HepG2 (cell line): ENCODE results near the gene TSSK3. TPM values are rescaled to one million over a fixed set of nuclear protein-coding genes. Genes with fewer than 3 reads are reported as not detected.
A peak's percentile ranks its signal among the peaks of the same experiment; 100 is the strongest.

Experiments used
- HCFC1 ChIP-seq: fragments of 150-350 bp; IDR thresholded peaks from 2 replicates; pipeline ENCODE4 v1.6.1; 2014; ENCODE audit warnings: low read depth, low read length
- IRF2 ChIP-seq: IDR thresholded peaks from 2 replicates; pipeline ENCODE4 v1.6.1; 2018; ENCODE audit warnings: missing genetic modification reagents, missing compliant biosample characterization
- MBNL3 ChIP-seq: fragments of 250-450 bp; sonication (Bioruptor Pico); conservative IDR thresholded peaks from 2 replicates; pipeline ENCODE4 v1.8.0; 2022; ENCODE audit warnings: mild to moderate bottlenecking, inconsistent platforms
- MLXIP ChIP-seq: sonication (generic); formaldehyde crosslinking; IDR thresholded peaks from 2 replicates; pipeline ENCODE4 v1.9.0; 2021; ENCODE audit warnings: missing genetic modification reagents, borderline replicate concordance
- RFXANK ChIP-seq: IDR thresholded peaks from 2 replicates; pipeline ENCODE4 v1.6.1; 2016
- U2AF1 ChIP-seq: fragments of 200-400 bp; formaldehyde crosslinking; optimal IDR thresholded peaks from 2 replicates; pipeline ENCODE3; 2017; ENCODE audit warnings: mild to moderate bottlenecking, low read depth, low read length
- ZBTB38 ChIP-seq: sonication (generic); formaldehyde crosslinking; IDR thresholded peaks from 2 replicates; pipeline ENCODE4 v1.5.1; 2020; ENCODE audit warnings: mild to moderate bottlenecking, missing genetic modification reagents
- ZBTB44 ChIP-seq: sonication (generic); formaldehyde crosslinking; IDR thresholded peaks from 2 replicates; pipeline ENCODE4 v1.4.0; 2020; ENCODE audit warnings: missing genetic modification reagents
- ZFAT ChIP-seq: sonication (generic); formaldehyde crosslinking; conservative IDR thresholded peaks from 2 replicates; pipeline ENCODE4 v1.8.1; 2023; ENCODE audit warnings: missing genetic modification reagents, inconsistent platforms
- ZNF318 ChIP-seq: sonication (generic); formaldehyde crosslinking; IDR thresholded peaks from 2 replicates; pipeline ENCODE4 v1.4.0; 2020; ENCODE audit warnings: mild to moderate bottlenecking, missing genetic modification reagents
- ZNF547 ChIP-seq: sonication (generic); formaldehyde crosslinking; IDR thresholded peaks from 2 replicates; pipeline ENCODE4 v1.5.1; 2020; ENCODE audit warnings: mild to moderate bottlenecking, missing genetic modification reagents
- ZNF557 ChIP-seq: sonication (generic); formaldehyde crosslinking; IDR thresholded peaks from 2 replicates; pipeline ENCODE4 v1.4.0; 2020; ENCODE audit warnings: missing genetic modification reagents
- ZNF660 ChIP-seq: sonication (generic); formaldehyde crosslinking; IDR thresholded peaks from 2 replicates; pipeline ENCODE4 v1.5.1; 2020; ENCODE audit warnings: mild to moderate bottlenecking, low read depth, missing genetic modification reagents, borderline replicate concordance
- ZNF772 ChIP-seq: sonication (generic); formaldehyde crosslinking; IDR thresholded peaks from 2 replicates; pipeline ENCODE4 v1.5.0; 2020; ENCODE audit warnings: mild to moderate bottlenecking, missing genetic modification reagents
- ZSCAN22 ChIP-seq: sonication (generic); formaldehyde crosslinking; IDR thresholded peaks from 2 replicates; pipeline ENCODE4 v1.4.0; 2020; ENCODE audit warnings: mild to moderate bottlenecking, missing genetic modification reagents
- polyA plus RNA-seq, 8 experiments: library from polyadenylated mRNA; depleted of rRNA in 3 of 8; stranded (reverse) in 7 of 8; unstranded in 1 of 8; fragments of >200 nt; fragmentation: Illumina TruSeq in 4 of 8; extraction: Trizol in 4 of 8; gene quantifications; 2 replicates each; pipeline versions ENCODE4 v1.2.1 to v1.2.3, GENCODE V29; 2011 to 2016; ENCODE audit warnings: low read depth in 4 of 8, missing spikeins in 1 of 8, mixed read lengths in 1 of 8; ENCODE audit not compliant: insufficient read depth in 1 of 8
- total RNA-seq, 5 experiments: library from RNA; depleted of rRNA; stranded (reverse); fragments of >200 nt; fragmentation: Illumina TruSeq; extraction: Trizol; gene quantifications; 2 replicates each; pipeline ENCODE4 v1.2.3, GENCODE V29; 2016; ENCODE audit warnings: low read depth in 1 of 5

TSSK3 gene
- total and polyA plus RNA-seq, 2 of the 13 experiments (the other 11 are each of a cell fraction or from before 2014, with no cell fraction given): 1.0 to 1.1 TPM

- no peak for TF ChIP-seq MLXIP (CRISPR knock-in tag)
- peak; percentile 43; the same call in 1 of the 2 replicates for TF ChIP-seq ZNF557 (CRISPR knock-in tag)
- TF ChIP-seq ZNF318 (CRISPR knock-in tag): peak; percentile 55; the same call in 1 of the 2 replicates
- TF ChIP-seq RFXANK: no peak
- TF ChIP-seq MBNL3 (CRISPR knock-in tag): no peak
- TF ChIP-seq ZFAT (CRISPR knock-in tag): no peak
- peak; percentile 66; the same call in 1 of the 2 replicates for TF ChIP-seq ZNF772 (CRISPR knock-in tag)
- peak; percentile 63; the same call in 1 of the 2 replicates for TF ChIP-seq ZNF547 (CRISPR knock-in tag)
- TF ChIP-seq ZSCAN22 (CRISPR knock-in tag): no peak
- TF ChIP-seq IRF2: peak; percentile 81
- no peak for TF ChIP-seq ZNF660 (CRISPR knock-in tag)
- peak; percentile 91 for TF ChIP-seq ZBTB38 (CRISPR knock-in tag)
- TF ChIP-seq HCFC1: no peak
- no peak for TF ChIP-seq U2AF1
- no peak for TF ChIP-seq ZBTB44
Observed at GRCh38 chr1:32394141-32394889, 32.0 kb downstream of the TSSK3 start, which contains the start of gene BSDC1 (continued).
